HG03575 (cell line): ENCODE results near the gene MROH2A.

Experiments used
- ATAC-seq: cut with Tn5 transposase; IDR thresholded peaks from one replicate; pipeline ENCODE4 v1.9.1; 2021; ENCODE audit not compliant: unreplicated experiment, insufficient number of reproducible peaks, low FRiP score; ENCODE audit errors: extremely low read depth

MROH2A gene

DNA sequence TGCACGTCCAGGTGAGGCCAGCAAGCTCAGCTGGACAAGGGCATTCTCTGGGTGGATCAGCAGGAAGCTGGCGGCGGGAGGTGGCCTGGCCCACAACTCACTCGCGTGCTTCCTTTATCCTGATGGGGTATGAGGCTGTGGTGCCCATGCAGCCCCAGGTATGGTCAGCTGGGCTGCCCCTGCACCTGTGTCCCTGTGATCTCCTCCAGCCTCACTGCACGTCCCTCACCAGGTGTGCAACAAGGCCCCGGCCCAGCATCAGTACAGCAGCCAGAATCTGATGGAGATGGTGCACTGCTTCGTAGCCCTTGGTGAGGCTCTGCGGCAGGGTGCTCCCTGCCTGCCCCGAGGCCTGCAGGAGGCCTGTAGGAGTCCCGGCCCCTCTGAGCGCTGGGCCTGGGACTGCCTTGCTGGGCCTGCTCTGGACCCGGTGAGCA lies 17.6 kb downstream of the MROH2A start:
- no peak for ATAC-seq

DNA sequence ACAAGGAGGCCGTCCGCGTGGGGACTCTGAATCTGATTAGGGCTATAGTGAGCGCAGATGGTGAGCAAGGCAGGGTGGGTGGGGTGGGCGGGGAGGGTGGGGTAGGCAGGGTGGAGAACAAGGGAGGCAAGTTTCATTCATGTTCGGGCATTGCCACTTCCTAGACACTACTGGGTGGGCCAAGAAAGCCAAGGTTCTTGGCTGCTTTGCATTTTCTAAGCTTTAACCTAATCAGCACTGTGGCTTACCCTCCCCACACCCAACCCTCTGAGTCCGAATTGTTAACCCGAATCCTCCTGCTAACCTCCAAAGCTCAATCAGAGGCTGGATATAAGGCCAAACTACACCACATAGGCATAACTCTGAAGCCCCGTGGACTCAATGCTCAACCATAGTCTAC lies 18.1 kb downstream of the MROH2A start:
- no peak for ATAC-seq

DNA sequence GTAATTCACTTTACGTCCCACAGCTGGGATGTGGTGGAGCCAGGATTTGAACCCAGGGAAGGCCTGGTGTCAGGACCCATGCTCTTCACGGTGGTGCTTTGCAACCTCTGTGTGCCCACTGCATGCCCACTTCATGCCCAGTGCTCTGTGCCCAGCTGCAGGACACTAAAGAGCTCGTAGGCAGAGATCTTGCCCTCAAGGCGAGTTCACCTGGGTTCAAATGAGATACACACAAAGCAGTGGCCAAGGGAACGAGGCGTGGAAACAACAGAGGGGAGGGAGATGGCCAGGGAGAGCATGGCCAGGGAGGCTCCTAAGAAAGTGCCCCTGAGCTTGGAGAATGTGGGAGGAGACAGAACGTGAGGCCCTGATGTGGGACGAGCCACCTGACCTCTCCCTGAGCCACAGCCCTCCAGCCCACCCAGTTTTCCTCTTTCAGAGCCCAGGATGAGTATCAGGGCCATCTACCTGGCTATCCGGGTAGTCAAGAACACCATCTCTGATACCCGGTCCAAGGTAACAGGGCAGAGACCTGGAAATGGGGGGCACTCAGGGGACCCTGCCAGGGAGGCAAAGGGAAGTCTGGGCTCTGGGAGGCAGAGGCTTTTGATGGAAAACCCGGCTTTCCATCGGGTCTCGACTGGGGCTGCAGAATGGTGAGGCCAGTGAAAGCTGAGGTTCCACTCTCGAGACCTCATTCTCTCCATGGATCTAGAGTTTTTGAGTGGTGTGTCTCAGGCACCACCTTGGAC lies 20.4 kb downstream of the MROH2A start:
- ATAC-seq: no peak

DNA sequence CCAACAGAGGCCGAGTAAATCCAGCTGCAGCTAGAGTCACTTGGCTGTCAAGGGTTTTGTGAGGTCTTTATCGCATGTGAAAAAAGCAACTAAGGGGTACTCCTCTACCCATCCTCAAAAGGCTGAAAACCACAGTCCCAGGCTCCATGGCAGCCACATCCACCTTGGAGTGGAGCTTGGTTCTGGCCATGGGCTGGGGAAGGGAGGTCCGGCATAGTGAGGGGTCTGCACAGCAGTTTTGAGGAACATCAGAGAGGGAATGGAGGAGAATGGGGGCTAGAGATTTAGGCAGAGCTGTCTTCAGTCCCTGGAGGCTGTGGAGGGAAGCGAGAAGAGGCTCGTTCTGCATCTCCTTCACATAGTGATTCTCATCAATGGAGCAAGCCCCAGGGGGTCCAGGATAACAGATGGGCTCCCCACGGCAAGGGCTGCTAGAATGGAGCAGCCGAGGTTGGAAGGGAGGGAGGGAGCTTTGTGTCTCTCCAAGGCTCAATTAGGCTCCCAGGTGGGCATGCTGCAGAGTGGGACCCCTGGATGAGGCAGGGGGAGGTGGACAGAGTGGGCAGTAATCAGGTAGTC lies 21.0 kb downstream of the MROH2A start:
- no peak for ATAC-seq

DNA sequence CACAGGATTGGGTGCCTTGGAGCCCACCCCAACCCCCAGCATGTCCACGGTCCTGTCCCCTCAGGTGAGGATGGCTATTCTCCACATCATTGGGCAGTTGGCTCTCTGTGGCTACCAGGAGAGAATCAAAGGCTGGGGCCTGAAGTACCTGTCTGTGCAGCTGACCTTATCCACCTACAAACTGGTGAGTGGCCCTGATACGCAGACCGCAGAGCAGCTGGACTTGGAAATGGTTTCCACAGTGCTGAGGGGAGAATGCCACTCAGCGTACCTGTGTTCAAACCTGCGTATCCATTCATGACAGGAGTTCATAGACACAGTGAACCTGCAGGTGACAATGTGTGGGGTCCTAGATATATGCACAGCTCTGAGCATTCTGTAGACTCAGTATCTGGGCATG lies 21.6 kb downstream of the MROH2A start:
- no peak for ATAC-seq

DNA sequence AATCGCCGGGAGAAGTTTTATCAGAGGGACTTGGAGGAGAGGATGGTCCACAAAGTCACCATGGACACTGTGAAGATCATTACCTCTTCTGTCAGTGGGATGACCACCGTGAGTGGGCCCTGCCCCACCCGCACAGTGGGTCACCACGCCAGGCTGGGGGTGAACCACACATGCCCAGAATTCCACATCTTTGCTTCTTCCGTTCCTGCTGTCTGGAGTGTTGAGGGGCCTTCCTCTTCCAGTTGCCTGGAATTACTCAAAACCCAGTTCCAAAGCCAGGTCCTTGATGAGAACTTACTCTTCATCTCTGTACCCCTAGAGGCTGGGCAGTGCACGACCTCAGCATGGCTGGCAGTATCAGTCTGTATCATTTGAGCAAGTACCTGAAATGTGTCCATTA lies 22.1 kb downstream of the MROH2A start:
- no peak for ATAC-seq

DNA sequence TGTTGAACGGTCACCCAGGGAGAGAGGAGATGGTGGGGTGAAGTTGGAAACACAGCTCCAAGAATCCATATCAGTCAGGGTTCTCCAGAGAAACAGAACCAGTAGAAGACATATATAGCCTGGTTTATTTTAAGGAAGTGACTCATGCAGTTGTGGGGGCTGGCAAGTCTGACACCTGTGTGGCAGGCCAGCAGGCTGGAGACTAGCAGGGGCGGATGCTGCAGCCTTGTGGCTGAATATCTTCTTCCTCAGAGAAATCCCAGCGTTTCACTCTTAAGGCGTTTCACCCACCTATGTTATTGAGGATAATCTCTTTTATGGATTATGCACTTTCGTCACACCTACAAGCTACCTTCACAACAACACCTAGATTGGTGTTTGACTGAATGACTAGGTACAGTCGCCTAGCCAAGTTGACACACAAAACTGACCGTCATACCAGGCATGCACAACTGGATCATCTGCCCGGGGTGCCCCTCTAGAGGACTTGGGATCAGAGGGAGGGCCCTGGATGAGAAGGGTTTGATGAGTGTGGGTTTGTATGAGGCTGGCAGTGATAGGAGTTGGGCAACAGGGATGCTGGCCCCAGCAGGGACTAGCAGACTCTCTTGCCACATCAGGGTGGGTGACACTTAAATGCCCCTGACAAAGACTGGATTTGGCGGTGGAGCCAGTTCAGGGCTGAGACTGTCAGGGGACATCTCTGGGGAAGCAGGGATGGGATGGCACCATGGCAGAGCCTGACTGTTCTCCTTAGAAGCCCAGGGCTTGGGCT lies 23.4 kb downstream of the MROH2A start:
- no peak for ATAC-seq

DNA sequence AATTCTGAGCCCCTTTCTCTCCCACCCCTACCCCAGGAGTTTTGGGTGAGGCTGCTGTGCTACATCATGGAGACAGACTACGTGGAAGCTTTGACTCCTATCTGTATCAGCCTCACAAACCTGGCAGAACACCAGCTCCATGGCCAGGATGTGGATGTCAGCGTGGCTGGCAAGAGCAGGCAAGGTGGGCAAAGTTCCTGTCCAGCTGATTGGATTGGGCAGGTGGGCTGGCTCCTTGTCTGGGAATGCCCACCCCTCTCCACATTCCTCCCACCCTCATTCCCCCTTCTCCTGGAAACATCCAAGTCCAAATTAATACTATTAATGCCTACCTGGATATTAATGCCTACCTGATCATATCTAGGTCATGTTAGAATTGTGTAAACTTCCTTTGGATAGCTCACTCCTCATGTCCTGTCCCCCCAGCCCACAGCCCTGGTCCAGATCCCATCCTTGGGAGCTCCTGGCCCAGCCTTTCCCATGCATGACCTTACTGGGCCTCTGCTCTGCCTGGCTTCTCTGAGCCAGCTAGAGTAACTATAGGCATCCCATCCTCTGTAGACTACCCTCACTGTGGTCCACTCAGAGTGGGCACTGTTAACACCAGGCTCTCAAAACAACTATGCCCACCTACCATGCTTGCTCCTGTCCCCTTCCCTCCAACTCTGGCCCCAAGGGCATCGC lies 24.1 kb downstream of the MROH2A start:
- ATAC-seq: no peak

DNA sequence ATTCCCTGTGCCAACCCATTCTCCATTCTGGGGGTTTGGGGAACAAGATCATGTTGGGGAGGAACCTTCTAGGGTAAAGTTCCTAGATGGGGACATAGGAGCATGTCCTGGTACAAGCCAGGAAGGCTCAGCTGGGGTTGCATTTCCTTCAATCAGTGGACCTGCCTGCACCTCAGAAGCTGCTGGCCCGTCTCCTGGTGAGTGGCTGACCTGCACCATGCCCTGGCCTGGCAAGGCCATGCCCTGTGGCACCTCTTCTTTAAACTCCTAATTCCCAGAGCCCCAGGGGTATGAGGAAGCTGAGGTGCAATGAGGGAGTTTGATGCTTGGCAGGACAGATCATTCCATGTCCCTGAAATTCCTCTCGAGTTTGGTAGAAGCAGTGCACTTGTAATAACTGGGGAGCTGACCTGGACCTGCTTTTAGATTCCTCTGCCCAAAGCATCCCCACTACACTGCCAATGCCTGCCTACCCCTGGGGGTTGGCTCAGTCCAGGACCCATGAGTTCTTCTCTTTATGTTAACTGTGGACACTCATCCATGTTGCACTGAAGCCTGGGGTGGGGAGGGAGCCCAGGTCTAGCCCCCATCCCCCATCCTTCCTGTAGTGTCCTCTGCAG lies 25.3 kb downstream of the MROH2A start:
- no peak for ATAC-seq

DNA sequence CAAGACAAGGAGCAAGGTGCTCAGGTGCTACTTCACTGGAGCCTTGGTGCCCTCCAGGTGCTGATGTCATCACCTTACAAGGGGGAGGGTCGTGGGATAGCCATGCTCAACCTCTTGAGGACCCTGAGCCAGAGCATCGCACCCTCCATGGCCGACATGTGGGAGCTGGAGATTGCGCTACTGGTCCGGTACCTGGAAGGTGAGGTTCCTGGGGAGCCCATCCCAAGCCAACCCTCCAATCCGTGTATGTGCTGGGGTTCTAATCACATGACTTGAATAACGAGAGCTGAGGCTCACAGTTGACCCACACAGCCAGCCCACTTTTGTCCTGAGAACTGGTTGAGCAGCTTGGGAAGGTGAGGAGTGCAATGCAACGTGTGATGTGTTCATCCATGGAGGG lies 25.9 kb downstream of the MROH2A start:
- ATAC-seq: no peak

DNA sequence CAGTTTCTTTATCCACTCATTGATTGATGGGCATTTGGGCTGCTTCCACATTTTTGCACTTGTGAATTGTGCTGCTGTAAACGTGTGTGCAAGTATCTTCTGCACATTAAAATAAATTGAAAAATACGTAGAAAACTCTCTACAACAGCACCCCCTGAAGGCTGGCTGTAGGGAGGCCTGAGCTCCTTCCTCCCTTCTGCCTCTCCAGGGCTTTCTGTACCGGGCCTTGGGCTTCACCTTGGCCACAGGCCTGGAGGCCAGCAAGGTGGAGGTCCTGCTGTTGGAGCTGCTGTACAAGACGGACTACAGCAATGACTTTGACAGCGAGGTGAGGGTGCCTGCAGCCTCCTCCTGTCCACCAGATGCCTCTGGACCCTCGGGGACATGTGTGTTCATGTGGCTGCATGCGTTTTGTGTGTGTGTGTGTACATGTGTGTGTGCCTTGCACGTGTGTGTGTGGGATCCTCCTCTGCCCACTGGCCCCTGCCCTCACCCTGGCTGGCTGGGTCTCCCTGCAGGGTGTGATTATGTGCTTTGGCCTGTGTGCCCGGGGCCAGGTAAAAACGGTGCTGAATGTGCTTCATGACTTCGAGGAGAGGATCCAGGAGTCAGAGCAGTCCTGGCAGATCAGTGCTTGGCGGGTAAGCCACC lies 29.2 kb downstream of the MROH2A start:
- ATAC-seq: no peak

DNA sequence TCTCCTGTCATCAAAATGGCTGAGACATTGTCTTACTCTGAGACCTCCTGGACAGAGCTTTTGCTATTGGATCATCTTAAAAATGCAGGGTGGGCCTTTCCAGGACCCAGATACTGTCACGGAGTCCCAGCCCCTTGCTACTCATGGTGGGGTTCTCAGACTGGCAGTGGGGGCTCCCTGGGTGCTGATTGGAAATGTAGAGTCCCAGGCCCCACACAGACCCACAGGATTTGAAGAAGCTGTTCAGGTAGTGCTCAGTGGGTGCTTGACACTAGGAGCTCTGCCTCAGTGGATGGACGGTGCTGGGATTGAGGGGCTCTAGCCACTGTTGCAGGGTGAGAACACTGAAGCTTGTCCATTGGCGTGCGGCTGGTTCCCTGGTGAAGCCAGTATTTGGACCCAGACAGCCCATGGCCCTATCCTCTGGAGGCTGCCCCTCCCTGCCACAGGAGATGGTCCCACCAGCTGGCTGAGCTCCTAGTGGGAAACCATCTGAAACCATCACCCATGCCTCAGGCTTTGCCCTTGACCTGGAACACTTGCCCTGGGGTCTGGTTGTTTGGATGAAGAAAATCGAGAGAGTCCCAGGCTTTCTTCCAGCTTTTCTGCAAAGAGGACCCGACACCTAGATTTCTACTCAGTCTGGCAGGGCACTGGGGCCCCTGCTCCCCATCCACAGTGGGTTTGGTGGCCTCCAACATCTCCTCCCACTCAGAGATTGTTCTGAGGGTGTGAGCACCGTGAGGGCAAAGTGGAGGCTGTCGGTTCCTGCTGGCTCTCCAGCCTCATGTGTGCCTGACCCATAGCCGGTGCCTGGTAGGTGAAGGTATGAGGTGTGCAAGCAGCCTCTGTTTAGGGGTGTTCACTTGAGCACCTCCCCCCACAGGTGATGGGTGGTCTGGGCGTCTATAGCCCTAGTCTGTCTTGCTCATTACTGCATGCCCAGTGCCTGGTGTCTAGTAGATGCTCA lies 30.1 kb downstream of the MROH2A start:
- ATAC-seq: no peak

DNA sequence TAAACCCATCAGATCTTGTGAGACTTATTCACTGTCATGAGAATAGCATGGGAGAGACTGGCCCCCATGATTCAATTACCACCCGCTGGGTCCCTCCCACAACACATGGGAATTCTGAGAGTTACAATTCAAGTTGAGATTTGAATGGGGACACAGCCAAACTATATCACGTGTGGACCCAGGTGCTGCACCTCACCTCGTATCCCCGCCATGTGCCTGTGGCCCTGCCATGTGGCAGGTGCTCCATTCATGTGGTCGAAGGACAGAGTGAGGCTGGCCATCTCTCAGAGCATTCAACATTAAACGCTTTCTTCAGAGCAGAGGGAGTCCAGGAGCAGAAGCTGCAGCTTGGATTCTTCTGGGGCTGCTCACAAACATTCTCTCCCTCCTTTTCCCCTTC lies 32.3 kb downstream of the MROH2A start:
- no peak for ATAC-seq

DNA sequence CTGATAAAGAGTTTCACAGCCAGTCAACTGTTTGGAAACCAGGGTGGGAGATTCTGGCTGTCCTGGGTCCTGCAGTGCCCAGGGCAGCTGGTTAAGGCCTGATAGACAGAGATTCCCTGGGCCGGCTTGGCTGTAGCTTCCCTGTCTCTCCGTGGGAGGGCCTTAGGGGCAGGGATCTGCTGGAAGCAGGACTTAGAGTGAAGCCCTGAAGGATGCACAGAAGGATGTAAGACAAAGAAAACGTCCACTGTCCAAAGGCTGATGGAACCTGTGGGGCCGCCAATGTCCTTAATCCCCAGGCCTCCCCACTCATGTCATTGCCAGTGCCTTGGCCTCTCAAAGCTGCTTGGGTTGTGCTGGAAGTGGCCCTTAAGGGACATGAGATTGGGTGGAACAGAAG lies 33.0 kb downstream of the MROH2A start:
- no peak for ATAC-seq

DNA sequence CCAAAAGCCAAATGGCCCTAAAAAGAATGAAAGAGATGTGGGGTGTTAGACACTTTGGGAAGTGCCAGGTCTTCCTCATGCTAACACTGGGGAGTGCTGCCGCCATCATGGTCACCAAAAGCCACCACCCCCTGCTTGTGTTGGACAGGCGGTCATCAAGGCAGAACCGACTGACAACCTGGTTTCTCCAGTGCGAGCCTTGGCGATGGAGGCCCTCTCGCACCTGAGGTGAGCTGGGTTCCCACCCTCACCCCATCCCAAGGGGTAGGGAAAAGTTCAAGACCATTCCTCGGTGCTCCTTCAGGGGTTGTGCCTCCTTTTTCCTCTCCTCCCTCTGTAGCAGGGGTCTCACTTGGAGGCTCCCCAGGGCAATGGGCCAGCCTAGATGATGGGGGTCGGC lies 33.6 kb downstream of the MROH2A start:
- no peak for ATAC-seq

DNA sequence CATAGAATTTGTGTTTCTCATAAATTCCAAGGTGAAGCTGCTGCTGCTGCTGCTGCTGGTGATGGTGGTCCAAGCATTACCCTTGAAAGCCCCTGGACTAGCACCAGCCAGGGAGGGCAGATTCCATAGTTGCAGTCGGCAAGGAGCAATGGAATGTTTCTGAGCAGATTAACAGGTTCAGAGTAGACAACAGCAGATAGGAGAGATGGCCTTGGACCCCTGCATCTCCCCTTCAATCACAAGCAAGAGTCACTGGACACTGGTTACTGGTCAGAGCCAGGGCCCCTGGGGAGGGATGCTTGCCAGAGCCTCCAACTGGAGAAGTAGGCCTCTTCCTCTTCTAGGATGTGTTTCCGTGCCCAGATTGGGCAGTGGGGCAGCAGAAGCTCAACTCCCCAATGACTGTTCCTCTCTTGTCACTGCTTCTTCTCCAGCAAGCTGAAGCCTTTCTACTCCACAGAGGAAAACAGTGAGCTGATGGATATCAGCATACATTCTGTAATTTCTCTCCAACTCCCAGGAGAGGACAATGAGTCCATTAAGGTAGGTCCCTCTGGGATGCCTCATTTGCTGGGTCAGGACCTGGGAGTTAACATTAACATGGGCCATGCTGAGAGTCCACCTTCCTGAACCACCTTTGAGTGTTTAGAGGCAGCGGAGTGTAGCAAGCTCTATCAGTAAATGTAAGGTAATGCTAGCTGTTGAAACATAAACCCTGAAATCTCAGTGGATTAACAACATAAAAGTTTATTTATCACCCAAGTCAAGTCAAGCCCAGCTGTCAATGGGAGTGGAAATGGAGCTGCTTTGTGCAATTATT lies 35.3 kb downstream of the MROH2A start:
- no peak for ATAC-seq
